Measurements from ENCODE around the gene CD80.

DNA sequence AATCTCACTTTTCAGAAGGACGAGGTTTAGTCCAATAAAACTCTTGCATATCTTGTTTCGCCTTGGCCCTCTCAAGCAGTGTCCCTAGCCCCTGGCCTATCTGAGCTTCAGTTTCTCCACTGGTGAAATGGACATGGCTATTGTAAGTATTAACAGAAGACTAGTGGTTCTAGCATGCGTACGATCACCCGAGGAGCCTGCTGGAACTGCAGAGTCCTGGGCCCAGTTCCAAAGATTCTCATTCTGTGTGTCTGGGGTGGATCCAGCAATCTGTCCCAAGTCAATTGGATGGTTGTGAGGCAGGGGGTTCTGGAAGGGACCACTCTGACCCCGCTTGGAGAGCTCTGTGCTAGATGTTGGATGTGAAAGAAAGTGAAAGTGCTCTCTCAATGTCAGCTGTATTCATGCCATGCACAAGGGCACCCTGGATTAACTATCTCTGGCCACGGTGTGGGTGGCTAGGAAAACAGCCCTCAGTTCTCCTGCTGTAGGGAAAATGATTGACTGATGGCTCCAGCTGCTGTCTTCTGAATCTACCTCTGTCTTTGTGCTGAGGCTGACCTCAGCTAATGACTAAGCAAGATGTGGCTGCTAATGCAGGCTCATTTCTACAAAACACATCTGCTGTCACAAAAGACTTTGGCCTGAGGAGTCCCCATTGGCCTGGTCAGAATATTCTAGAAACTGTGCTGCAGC is 36.4 kb upstream of the CD80 start:
- TF ChIP-seq, protein P1, sequence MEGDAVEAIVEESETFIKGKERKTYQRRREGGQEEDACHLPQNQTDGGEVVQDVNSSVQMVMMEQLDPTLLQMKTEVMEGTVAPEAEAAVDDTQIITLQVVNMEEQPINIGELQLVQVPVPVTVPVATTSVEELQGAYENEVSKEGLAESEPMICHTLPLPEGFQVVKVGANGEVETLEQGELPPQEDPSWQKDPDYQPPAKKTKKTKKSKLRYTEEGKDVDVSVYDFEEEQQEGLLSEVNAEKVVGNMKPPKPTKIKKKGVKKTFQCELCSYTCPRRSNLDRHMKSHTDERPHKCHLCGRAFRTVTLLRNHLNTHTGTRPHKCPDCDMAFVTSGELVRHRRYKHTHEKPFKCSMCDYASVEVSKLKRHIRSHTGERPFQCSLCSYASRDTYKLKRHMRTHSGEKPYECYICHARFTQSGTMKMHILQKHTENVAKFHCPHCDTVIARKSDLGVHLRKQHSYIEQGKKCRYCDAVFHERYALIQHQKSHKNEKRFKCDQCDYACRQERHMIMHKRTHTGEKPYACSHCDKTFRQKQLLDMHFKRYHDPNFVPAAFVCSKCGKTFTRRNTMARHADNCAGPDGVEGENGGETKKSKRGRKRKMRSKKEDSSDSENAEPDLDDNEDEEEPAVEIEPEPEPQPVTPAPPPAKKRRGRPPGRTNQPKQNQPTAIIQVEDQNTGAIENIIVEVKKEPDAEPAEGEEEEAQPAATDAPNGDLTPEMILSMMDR (IDR thresholded peaks at IDR 0.05) = no peak
- TF ChIP-seq POLR2AphosphoS5 (IDR thresholded peaks at IDR 0.05) (no peak), POLR2A (IDR thresholded peaks at IDR 0.05) (no peak)
